GM18858 (cell line): Measurements from ENCODE around the gene MAPK11.
A peak's percentile ranks its signal among the peaks of the same experiment; 100 is the strongest.

ENCODE experiments used
- ATAC-seq: cut with Tn5 transposase; IDR thresholded peaks from one replicate; pipeline ENCODE4 v1.9.1; 2021; ENCODE audit not compliant: unreplicated experiment

Gene MAPK11

GRCh38 chr22:50250249-50250554 is 20.0 kb downstream of the MAPK11 start:
- ATAC-seq, result no peak

GRCh38 chr22:50249341-50250248 is 20.6 kb downstream of the MAPK11 start:
- no peak for ATAC-seq

- no peak for ATAC-seq
These were observed 21.7 kb downstream of the MAPK11 start for GRCh38 chr22:50248196-50249081.

GRCh38 chr22:50247748-50248147 is 22.4 kb downstream of the MAPK11 start:
- ATAC-seq, result no peak

- no peak for ATAC-seq
These were observed 23.7 kb downstream of the MAPK11 start for GRCh38 chr22:50246242-50247175.

- no peak for ATAC-seq
These were observed 24.7 kb downstream of the MAPK11 start for GRCh38 chr22:50245214-50246072.

GRCh38 chr22:50244420-50245213 is 25.6 kb downstream of the MAPK11 start, which contains the start of gene TUBGCP6:
TUBGCP6 (minus strand) TSS chr22:50245023; CDS start chr22:50244459, 564 bp downstream.
- peak; percentile 53 for ATAC-seq

GRCh38 chr22:50243685-50244419 is 26.3 kb downstream of the MAPK11 start:
- ATAC-seq, result peak; percentile 17

- ATAC-seq, result no peak
These were observed 27.7 kb downstream of the MAPK11 start for GRCh38 chr22:50242406-50242949.

GRCh38 chr22:50238755-50239154 is 31.4 kb downstream of the MAPK11 start:
- ATAC-seq, result no peak

- ATAC-seq, result no peak
These were observed 33.3 kb downstream of the MAPK11 start for GRCh38 chr22:50236731-50237409.

GRCh38 chr22:50233223-50233622 is 37.0 kb downstream of the MAPK11 start:
- no peak for ATAC-seq

- ATAC-seq, result no peak
These were observed 37.6 kb downstream of the MAPK11 start for GRCh38 chr22:50232481-50233151.

- no peak for ATAC-seq
These were observed 40.8 kb downstream of the MAPK11 start for GRCh38 chr22:50229370-50229769.

GRCh38 chr22:50228366-50228765 is 41.8 kb downstream of the MAPK11 start:
- ATAC-seq, result no peak

GRCh38 chr22:50227579-50228215 is 42.5 kb downstream of the MAPK11 start:
- no peak for ATAC-seq

GRCh38 chr22:50226875-50227165 is 43.4 kb downstream of the MAPK11 start:
- ATAC-seq, result no peak
